KBM-7 (cell line): ENCODE measurements around the gene CSRP1.

ENCODE experiments used
- DNase-seq: peaks from one replicate; pipeline ENCODE4 v3.0.0-alpha.2; 2015
- in situ Hi-C: fragments of 300-500 bp; cut with MboI; formaldehyde crosslinking; loops from 2 replicates; pipeline ENCODE4 v1.14.3; 2020; ENCODE audit warnings: low sequenced_read_pairs, low pct_unique_long_range_greater_than_20kb, mixed read lengths

CSRP1 gene

DNA sequence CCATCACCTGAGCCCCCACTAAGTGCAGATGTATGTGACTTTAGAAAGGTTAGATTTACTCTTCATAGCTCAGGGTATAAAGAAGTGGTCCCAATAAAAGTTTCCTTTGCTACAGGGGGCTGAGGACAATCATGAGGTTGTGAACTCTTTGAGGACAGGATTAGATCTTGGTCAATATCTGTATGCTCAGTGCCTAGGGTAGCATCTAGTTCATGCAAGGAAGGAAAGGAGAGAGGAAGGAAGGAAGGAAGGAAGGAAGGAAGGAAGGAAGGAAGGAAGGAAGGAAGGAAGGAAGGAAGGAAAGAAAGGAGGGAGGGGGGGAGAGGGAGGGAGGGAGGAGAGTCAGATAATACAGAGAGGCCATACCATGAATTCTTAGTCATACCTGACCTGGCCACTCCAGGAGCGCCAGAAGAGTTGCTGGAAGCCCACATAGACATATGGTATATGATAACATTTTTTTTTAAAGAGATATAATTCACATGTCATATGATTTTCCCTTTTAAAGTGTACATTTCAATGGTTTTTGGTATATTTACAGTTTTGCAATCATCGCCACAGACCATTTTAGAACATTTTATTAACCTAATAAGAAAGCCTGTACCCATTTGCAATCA, 9.7 kb upstream of the CSRP1 start:
- in situ Hi-C loops, result no loop called here
- DNase-seq, result no peak

DNA sequence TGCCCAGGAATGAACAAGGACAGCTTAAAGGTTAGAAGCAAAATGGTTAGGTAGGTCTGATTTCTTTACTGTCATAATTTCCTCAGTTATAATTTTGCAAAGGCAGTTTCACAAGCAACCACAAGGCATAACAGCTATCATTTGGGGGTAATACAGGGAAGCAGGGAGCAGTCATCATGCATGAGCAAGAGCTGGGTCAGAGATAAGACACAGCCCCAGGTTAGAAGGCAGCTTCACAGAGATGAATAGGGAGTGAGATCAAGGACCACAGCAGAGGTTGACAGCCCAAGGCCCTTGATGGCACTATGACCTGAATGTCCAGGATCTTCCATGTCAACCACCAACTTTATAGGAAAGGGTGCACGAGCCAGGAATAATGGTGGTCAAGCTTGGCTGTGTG, 9.0 kb upstream of the CSRP1 start:
- in situ Hi-C loops, result no loop called here
- no peak for DNase-seq

DNA sequence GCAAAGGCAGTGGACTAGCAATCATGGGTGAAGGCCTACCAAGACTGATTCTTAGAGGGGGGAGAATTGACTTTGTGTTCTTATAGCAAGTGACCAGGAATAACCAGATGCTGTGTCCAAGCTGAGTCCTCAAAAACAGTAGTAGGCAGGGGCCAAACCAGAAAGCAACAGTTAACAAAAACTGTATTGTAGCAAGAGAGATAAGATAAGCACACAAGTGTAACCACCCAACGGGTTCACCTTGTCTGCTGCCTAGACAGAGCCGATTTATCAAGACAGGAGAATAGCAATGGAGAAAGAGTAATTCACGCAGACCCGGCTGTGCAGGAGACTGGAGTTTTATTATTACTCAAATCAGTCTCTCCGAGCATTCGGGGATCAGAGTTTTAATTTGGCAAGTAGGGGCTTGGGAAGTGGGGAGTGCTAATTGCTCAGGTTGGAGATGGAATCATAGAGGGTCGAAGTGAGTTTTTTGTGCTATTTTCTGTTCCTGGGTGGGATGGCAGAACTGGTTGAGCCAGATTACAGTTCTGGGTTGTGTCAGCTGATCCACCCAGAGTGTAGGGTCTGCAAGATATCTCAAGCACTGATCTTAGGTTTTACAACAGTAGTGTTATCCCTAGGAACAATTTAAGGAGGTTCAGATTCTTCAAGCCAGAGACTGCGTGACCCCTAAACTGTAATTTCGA, 8.3 kb upstream of the CSRP1 start:
- in situ Hi-C loops, result no loop called here
- DNase-seq, result no peak

GRCh38 chr1:201514466-201514865, 7.5 kb upstream of the CSRP1 start:
- in situ Hi-C loops, result no loop called here
- DNase-seq, result no peak

GRCh38 chr1:201513498-201514243, 6.7 kb upstream of the CSRP1 start:
- DNase-seq, result no peak

DNA sequence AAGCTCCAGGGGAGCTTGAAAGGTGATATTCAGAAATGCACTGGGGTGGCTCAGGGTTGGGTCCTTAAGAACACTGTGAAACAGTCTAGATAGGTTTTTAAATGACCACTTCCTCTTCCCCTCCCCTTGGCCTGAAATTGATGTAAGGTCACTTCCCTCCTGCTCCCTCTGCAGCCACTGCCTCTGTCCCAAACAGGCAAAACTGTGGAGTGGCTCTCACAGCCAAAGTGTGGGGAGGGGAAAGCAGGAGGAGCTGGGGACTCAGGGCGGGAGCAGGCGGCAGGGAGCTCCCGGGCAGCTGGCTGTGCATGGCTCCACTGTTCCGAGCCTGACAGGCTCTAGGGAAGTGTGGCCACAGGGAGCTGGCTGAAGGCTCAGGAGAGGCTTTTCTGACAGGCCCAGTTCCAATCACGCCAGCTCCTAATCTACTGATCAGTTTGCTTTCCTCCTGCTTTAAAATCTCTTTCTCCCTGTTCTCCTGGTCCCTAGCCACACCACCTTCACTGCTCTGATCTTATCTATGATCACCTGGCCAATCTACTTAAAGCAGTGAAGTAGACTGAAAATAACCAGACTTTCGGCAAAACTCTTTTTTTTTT, 5.1 kb upstream of the CSRP1 start:
- in situ Hi-C loops, result no loop called here
- peak; percentile 48 for DNase-seq

More at GRCh38 chr1:201513498-201514243, 6.7 kb upstream of the CSRP1 start:
- in situ Hi-C loops, result no loop called here

DNA sequence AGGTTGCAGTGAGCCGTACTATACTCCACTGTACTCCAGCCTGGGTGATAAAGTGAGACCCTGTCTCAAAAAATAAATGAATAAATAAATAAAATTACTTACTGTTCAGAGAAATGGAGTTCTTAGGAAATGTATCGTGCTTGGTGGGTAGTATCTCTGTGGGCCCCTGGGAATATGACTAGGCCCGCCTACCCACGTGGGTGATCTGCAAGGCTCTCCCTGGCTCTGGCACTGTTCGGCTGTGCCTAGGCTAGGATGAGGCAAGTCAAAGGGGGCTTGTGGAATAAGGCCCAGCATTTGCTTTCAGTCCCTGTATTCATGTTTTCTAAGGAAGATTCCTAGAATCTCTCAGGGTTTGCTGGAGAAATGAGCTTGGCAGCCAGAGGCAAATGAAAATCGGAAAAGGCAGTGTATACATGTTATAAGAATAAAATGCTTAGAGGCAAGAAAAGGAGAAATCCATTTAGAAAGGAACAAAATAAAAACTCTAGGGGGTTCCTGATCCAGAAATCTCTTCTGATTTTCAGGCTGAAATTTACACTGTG, 4.5 kb upstream of the CSRP1 start:
- no peak for DNase-seq
- in situ Hi-C loops, result no loop called here

DNA sequence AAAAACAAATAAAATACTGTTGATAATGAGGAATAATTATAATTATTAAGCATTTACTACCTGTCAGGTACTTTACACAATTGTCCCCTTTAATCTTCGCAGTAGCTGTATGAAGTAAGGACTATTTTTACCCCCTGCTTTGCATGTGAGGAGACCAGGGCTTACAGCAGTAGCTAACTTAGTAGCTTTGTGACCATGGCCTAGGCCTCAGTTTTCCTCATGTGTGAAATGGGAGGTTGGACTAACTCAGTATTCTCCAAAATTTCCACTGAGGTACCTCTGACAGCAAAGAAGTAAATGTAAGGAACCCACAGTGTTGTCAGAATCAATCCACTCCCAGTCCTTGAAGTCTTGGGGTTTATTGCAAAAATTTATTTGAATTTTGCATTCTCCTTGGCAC, 3.8 kb upstream of the CSRP1 start:
- in situ Hi-C loops, result no loop called here
- DNase-seq, result no peak

GRCh38 chr1:201509601-201510374, 2.9 kb upstream of the CSRP1 start:
- no peak for DNase-seq
- in situ Hi-C loops, result no loop called here

DNA sequence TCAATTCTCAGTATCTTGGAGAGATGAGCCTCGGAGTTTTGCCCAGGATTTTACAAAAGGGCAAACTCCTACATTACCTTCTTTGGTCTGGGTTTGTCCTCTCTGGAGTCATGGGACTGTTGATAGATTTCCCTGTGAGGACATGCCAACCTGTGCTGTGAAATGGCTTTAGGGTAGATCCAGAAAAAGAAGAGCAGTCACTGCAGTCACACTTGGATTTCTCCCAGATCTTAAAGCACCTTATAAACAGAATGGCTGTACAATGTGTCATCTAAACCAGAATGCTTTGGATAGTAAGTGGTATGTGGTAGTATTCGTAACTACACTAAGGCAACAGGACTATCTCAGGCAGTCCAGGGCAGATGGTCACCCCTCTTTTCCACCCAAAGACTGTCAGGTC, 1.9 kb upstream of the CSRP1 start:
- in situ Hi-C loops, result no loop called here
- DNase-seq, result no peak

DNA sequence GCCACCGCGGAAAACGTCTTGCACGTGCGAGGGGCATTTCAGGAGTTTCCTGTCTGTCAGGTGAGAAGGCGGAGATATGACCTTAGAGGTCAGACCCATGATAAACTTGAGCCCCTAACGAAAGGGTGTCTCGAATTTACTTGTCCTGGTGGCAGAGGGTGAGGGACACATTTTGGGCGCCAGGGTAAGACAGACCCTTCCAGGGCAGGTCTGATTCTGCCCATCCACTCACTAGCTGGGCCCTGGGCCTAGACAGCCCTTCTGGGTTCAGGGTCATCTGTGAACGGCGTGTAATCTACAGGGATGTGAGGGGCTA, 395 bp upstream of the CSRP1 start:
- in situ Hi-C loops, result no loop called here
- DNase-seq, result no peak

GRCh38 chr1:201506092-201506491, 831 bp downstream of the CSRP1 start:
- in situ Hi-C loops, result no loop called here
- no peak for DNase-seq

DNA sequence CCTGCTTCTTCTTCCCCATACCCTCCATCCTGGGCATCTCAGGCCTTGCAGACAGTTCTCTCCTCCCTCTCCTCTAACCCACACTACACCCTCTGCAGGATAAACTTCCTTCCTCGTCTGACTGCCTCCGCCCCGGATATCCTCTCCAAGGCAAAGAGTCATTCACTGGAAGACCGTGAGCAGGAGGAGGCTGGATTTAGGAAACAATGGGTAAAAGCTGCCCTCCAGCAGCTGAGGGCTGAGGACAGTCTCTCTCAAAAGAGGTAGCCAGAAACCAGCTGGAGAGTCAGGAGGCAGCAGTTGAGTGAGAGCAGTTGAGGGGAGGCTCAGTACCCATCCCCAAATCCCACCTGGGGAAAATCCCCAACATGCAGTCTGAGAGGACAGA, 1.4 kb downstream of the CSRP1 start:
- peak; percentile 51 for DNase-seq
- in situ Hi-C loops, result no loop called here

- in situ Hi-C loops, result no loop called here
- no peak for DNase-seq
Observed at GRCh38 chr1:201504799-201505502, 2.0 kb downstream of the CSRP1 start.

DNA sequence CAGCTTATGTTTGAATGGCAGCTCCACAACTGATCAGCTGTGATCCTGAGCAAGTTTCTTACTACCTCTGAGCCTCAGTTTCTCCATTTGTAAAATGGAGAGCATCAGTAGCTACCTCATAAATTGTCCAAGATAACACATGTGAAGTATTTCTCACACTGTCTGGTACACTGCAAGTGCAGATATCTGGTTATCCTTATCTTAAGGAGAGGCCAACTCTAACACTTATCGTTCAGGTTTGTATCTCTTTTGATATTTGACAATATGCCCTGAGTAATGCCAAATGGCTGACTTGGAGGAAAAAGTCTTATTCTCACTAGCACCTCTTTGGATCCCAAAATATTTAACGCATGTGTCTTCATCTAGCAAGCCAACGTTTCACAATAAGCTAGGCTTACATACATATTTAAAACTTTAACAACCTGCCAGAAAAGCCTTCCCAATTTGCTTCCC, 2.7 kb downstream of the CSRP1 start:
- in situ Hi-C loops, result no loop called here
- no peak for DNase-seq

- in situ Hi-C loops, result no loop called here
- no peak for DNase-seq
Observed at GRCh38 chr1:201503397-201504176, 3.3 kb downstream of the CSRP1 start.

- DNase-seq, result no peak
- in situ Hi-C loops, result no loop called here
Observed at GRCh38 chr1:201502511-201502857, 4.4 kb downstream of the CSRP1 start.
